HepG2 (cell line): ENCODE results near the gene VPS29. TPM values are rescaled to one million over a fixed set of nuclear protein-coding genes. Genes with fewer than 3 reads are reported as not detected.

Experiments used
- CCDC6 ChIP-seq: sonication (generic); formaldehyde crosslinking; IDR thresholded peaks from 2 replicates; pipeline ENCODE4 v1.8.1; 2022; ENCODE audit warnings: mild to moderate bottlenecking, missing genetic modification reagents, moderate library complexity
- DR1 ChIP-seq: sonication (generic); formaldehyde crosslinking; IDR thresholded peaks from 2 replicates; pipeline ENCODE4 v1.8.0; 2021; ENCODE audit warnings: mild to moderate bottlenecking, missing genetic modification reagents, inconsistent platforms
- DZIP1 ChIP-seq: sonication (generic); formaldehyde crosslinking; IDR thresholded peaks from 2 replicates; pipeline ENCODE4 v1.5.0; 2020; ENCODE audit warnings: mild to moderate bottlenecking, missing genetic modification reagents
- MTF2 ChIP-seq: sonication (generic); formaldehyde crosslinking; IDR thresholded peaks from 2 replicates; pipeline ENCODE4 v1.5.0; 2020; ENCODE audit warnings: missing genetic modification reagents, borderline replicate concordance
- POLR2AphosphoS5 ChIP-seq: IDR thresholded peaks from 2 replicates; pipeline ENCODE4 v1.6.1; 2012; ENCODE audit warnings: low read depth, low read length
- RFX1 ChIP-seq: fragments of 450-650 bp; IDR thresholded peaks from 2 replicates; pipeline ENCODE4 v1.6.1; 2017
- RXRB ChIP-seq: IDR thresholded peaks from 2 replicates; pipeline ENCODE4 v1.6.1; 2016; ENCODE audit warnings: borderline replicate concordance, missing genetic modification reagents, missing compliant biosample characterization
- SRSF4 ChIP-seq: fragments of 200-400 bp; formaldehyde crosslinking; IDR thresholded peaks from one replicate; pipeline ENCODE4 v1.6.1; 2018; ENCODE audit warnings: mild to moderate bottlenecking, low read depth, low read length, moderate library complexity; ENCODE audit not compliant: poor library complexity, severe bottlenecking
- TBL1XR1 ChIP-seq: fragments of 150-350 bp; IDR thresholded peaks from 2 replicates; pipeline ENCODE4 v1.6.1; 2014; ENCODE audit warnings: borderline replicate concordance, low read length; ENCODE audit not compliant: partially characterized antibody
- ZNF235 ChIP-seq: sonication (generic); formaldehyde crosslinking; IDR thresholded peaks from 2 replicates; pipeline ENCODE4 v1.8.1; 2023; ENCODE audit warnings: mild to moderate bottlenecking, missing genetic modification reagents, borderline replicate concordance
- ZNF33B ChIP-seq: sonication (generic); formaldehyde crosslinking; IDR thresholded peaks from 2 replicates; pipeline ENCODE4 v1.5.1; 2020; ENCODE audit warnings: mild to moderate bottlenecking, missing genetic modification reagents
- ZNF598 ChIP-seq: sonication (generic); formaldehyde crosslinking; IDR thresholded peaks from 2 replicates; pipeline ENCODE4 v1.5.1; 2020; ENCODE audit warnings: mild to moderate bottlenecking, missing genetic modification reagents, borderline replicate concordance
- ZSCAN21 ChIP-seq: sonication (generic); formaldehyde crosslinking; IDR thresholded peaks from 2 replicates; pipeline ENCODE4 v1.8.0; 2022; ENCODE audit warnings: mild to moderate bottlenecking, missing genetic modification reagents, moderate library complexity, borderline replicate concordance
- polyA plus RNA-seq, 8 experiments: library from polyadenylated mRNA; depleted of rRNA in 3 of 8; stranded (reverse) in 7 of 8; unstranded in 1 of 8; fragments of >200 nt; fragmentation: Illumina TruSeq in 4 of 8; extraction: Trizol in 4 of 8; gene quantifications; 2 replicates each; pipeline versions ENCODE4 v1.2.1 to v1.2.3, GENCODE V29; 2011 to 2016; ENCODE audit warnings: low read depth in 4 of 8, missing spikeins in 1 of 8, mixed read lengths in 1 of 8; ENCODE audit not compliant: insufficient read depth in 1 of 8
- total RNA-seq, 5 experiments: library from RNA; depleted of rRNA; stranded (reverse); fragments of >200 nt; fragmentation: Illumina TruSeq; extraction: Trizol; gene quantifications; 2 replicates each; pipeline ENCODE4 v1.2.3, GENCODE V29; 2016; ENCODE audit warnings: low read depth in 1 of 5
- TF ChIP-seq, protein P1 (sequence below): sonication (generic); formaldehyde crosslinking; IDR thresholded peaks from 2 replicates; pipeline ENCODE4 v1.5.1; 2020; ENCODE audit warnings: mild to moderate bottlenecking, missing genetic modification reagents, borderline replicate concordance
- TF ChIP-seq, protein P2 (sequence below), 2 experiments: sonication (generic) in 1 of 2; formaldehyde crosslinking in 1 of 2; IDR thresholded peaks; 2 replicates each; pipeline versions ENCODE4 v1.4.0 to v1.6.1; 2016 to 2020; ENCODE audit warnings: borderline replicate concordance in 1 of 2, low read depth in 1 of 2, mild to moderate bottlenecking in 1 of 2, missing genetic modification reagents in 1 of 2

Gene VPS29
- total and polyA plus RNA-seq, 2 of the 13 experiments (the other 11 are each of a cell fraction or from before 2014, with no cell fraction given), result 107 to 114 TPM

GRCh38 chr12:110468214-110469048 lies 33.5 kb downstream of the VPS29 start, which contains the start of the genes FAM216A and GPN3 (continued):
- TF ChIP-seq, protein P1, sequence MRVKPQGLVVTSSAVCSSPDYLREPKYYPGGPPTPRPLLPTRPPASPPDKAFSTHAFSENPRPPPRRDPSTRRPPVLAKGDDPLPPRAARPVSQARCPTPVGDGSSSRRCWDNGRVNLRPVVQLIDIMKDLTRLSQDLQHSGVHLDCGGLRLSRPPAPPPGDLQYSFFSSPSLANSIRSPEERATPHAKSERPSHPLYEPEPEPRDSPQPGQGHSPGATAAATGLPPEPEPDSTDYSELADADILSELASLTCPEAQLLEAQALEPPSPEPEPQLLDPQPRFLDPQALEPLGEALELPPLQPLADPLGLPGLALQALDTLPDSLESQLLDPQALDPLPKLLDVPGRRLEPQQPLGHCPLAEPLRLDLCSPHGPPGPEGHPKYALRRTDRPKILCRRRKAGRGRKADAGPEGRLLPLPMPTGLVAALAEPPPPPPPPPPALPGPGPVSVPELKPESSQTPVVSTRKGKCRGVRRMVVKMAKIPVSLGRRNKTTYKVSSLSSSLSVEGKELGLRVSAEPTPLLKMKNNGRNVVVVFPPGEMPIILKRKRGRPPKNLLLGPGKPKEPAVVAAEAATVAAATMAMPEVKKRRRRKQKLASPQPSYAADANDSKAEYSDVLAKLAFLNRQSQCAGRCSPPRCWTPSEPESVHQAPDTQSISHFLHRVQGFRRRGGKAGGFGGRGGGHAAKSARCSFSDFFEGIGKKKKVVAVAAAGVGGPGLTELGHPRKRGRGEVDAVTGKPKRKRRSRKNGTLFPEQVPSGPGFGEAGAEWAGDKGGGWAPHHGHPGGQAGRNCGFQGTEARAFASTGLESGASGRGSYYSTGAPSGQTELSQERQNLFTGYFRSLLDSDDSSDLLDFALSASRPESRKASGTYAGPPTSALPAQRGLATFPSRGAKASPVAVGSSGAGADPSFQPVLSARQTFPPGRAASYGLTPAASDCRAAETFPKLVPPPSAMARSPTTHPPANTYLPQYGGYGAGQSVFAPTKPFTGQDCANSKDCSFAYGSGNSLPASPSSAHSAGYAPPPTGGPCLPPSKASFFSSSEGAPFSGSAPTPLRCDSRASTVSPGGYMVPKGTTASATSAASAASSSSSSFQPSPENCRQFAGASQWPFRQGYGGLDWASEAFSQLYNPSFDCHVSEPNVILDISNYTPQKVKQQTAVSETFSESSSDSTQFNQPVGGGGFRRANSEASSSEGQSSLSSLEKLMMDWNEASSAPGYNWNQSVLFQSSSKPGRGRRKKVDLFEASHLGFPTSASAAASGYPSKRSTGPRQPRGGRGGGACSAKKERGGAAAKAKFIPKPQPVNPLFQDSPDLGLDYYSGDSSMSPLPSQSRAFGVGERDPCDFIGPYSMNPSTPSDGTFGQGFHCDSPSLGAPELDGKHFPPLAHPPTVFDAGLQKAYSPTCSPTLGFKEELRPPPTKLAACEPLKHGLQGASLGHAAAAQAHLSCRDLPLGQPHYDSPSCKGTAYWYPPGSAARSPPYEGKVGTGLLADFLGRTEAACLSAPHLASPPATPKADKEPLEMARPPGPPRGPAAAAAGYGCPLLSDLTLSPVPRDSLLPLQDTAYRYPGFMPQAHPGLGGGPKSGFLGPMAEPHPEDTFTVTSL, result peak; percentile 55; the same call in 1 of the 2 replicates
- TF ChIP-seq DZIP1 (CRISPR knock-in tag), result no peak; the same call in 1 of the 2 replicates
- TF ChIP-seq ZSCAN21, result peak; percentile 49
- TF ChIP-seq MTF2 (CRISPR knock-in tag), result peak; percentile 88; the same call in 1 of the 2 replicates
- TF ChIP-seq ZNF33B (CRISPR knock-in tag), result 0 out of 2 replicates have a peak, but pooled peaks have one; percentile 41
- no peak for TF ChIP-seq ZNF235 (CRISPR knock-in tag)
- TF ChIP-seq TBL1XR1, result peak; percentile 29
- peak; percentile 68 for TF ChIP-seq DR1 (CRISPR knock-in tag)
- TF ChIP-seq, protein P2, sequence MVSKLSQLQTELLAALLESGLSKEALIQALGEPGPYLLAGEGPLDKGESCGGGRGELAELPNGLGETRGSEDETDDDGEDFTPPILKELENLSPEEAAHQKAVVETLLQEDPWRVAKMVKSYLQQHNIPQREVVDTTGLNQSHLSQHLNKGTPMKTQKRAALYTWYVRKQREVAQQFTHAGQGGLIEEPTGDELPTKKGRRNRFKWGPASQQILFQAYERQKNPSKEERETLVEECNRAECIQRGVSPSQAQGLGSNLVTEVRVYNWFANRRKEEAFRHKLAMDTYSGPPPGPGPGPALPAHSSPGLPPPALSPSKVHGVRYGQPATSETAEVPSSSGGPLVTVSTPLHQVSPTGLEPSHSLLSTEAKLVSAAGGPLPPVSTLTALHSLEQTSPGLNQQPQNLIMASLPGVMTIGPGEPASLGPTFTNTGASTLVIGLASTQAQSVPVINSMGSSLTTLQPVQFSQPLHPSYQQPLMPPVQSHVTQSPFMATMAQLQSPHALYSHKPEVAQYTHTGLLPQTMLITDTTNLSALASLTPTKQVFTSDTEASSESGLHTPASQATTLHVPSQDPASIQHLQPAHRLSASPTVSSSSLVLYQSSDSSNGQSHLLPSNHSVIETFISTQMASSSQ (IDR thresholded peaks at IDR 0.05; ENCODE audit: low read depth), result no peak
- TF ChIP-seq, protein P2 (CRISPR knock-in tag; IDR thresholded peaks at IDR 0.05; ENCODE audit: borderline replicate concordance), result peak; percentile 66; the same call in 1 of the 2 replicates
- peak; percentile 83 for TF ChIP-seq POLR2AphosphoS5
- peak; percentile 44; the same call in 1 of the 2 replicates for TF ChIP-seq RXRB (CRISPR knock-in tag)
- no peak for TF ChIP-seq RFX1
- TF ChIP-seq SRSF4, result no peak
- TF ChIP-seq ZNF598 (CRISPR knock-in tag), result peak; percentile 38; the same call in 1 of the 2 replicates
- TF ChIP-seq CCDC6 (CRISPR knock-in tag), result peak; percentile 62
